Gastrocnemius medialis (tissue), 4 donors: ENCODE measurements around the gene CCDC91. TPM values are rescaled to one million over a fixed set of nuclear protein-coding genes. Genes with fewer than 3 reads are reported as not detected.

Experiments
- ATAC-seq, 2 donors: fragments of 150-250 bp; one replicate each; pipeline ENCODE4 v1.9.1; 2016
- DNase-seq, 2 donors: peaks; one replicate each; pipeline ENCODE4 v3.0.0-alpha.2; 2019
- H3K27ac ChIP-seq, 4 donors: fragments of 200-600 bp; sonication (generic); 1 replicate in 1 of 4; 2 replicates in 3 of 4; pipeline ENCODE4 v1.5.1; 2016 to 2018; ENCODE audit warnings: mild to moderate bottlenecking in 2 of 4, moderate library complexity in 1 of 4
- H3K27me3 ChIP-seq, 3 donors: fragments of 200-600 bp; sonication (generic) in 2 of 3; 1 replicate in 1 of 3; 2 replicates in 2 of 3; pipeline versions ENCODE4 v1.5.1 to v1.6.0; 2016 to 2019; ENCODE audit warnings: mild to moderate bottlenecking in 1 of 3, moderate library complexity in 1 of 3
- H3K36me3 ChIP-seq, 2 donors: fragments of 200-600 bp; sonication (generic) in 1 of 2; one replicate each; pipeline ENCODE4 v1.5.1; 2017 to 2018
- H3K4me1 ChIP-seq, 2 donors: fragments of 200-600 bp; sonication (generic) in 1 of 2; one replicate each; pipeline ENCODE4 v1.5.1; 2016 to 2017; ENCODE audit warnings: mild to moderate bottlenecking in 2 of 2
- H3K4me3 ChIP-seq, 4 donors: fragments of 200-600 bp; sonication (generic) in 3 of 4; 1 replicate in 1 of 4; 2 replicates in 3 of 4; pipeline ENCODE4 v1.5.1; 2016 to 2019; ENCODE audit warnings: mild to moderate bottlenecking in 2 of 4
- H3K9me3 ChIP-seq, 3 donors: fragments of 200-600 bp; sonication (generic) in 2 of 3; 1 replicate in 1 of 3; 2 replicates in 2 of 3; pipeline ENCODE4 v1.5.1; 2016 to 2019
- CTCF ChIP-seq, 5 experiments: fragments of 450-650 bp in 3 of 5; fragments of 200-600 bp in 2 of 5; sonication (generic) in 2 of 5; IDR thresholded peaks in 4 of 5; conservative IDR thresholded peaks in 1 of 5; 1 replicate in 4 of 5; 2 replicates in 1 of 5; pipeline ENCODE4 v1.5.1; 2016 to 2019; ENCODE audit warnings: antibody characterized with exemption in 5 of 5, mild to moderate bottlenecking in 3 of 5, moderate library complexity in 3 of 5
- POLR2A ChIP-seq, 2 donors: fragments of 450-650 bp; IDR thresholded peaks; one replicate each; pipeline ENCODE4 v1.6.1; 2017; ENCODE audit warnings: antibody characterized with exemption in 2 of 2, mild to moderate bottlenecking in 2 of 2, moderate library complexity in 2 of 2
- in situ Hi-C, 4 donors: fragments of 200-750 bp; cut with MboI; loops; one replicate each; pipeline versions ENCODE4 v1.15.0 to v1.8.0; 2017; ENCODE audit warnings: low sequenced_read_pairs in 4 of 4
- intact Hi-C: fragments of 100-400 bp; cut with DNase I; formaldehyde crosslinking; loops from one replicate; pipeline ENCODE4 v1.15.1; 2023; ENCODE audit warnings: low total_unique reads
- total RNA-seq, 4 donors: library from RNA; depleted of rRNA; stranded (reverse); fragments of >200 nt; gene quantifications; one replicate each; pipeline versions ENCODE4 v1.1.0 to v1.2.3, GENCODE V29; 2016

CCDC91 gene
- total RNA-seq, 4 donors from 2014 or later = 22.3 to 50.6 (median 36.6) TPM

DNA sequence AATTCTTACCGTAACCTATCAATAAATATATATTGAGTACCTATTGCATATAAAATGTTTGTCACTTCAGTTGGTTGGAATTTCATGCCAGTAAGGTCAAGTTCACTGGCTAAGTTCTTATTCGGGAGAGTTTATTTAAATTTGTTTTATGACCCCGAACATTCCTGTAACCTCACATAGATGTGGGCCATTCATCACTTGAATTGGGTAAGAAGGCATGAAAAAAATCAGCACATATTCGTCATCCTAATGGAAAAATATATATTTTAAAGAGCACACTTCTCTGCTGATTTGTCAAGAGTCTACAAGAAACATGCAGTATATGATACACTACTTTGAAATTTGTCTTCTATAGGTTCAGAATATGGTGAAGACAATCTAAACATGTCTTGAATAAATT is 263.4 kb downstream of the CCDC91 start:
- no peak overlapping the region for H3K27ac ChIP-seq
- H3K9me3 ChIP-seq = no peaks in the 10 kb centered on the region
- in situ Hi-C loops = no loop called here
- intact Hi-C loops = no loop called here
- TF ChIP-seq POLR2A (IDR thresholded peaks at IDR 0.05) (no peak), CTCF (IDR thresholded peaks at IDR 0.05 in 4 of 5, conservative IDR thresholded peaks at IDR 0.05 in 1 of 5) (no peak)
- no peaks in the 10 kb centered on the region for H3K36me3 ChIP-seq
- H3K27me3 ChIP-seq = no peaks in the 10 kb centered on the region
- no peaks in the 10 kb centered on the region for H3K4me1 ChIP-seq
- DNase-seq = no peak
- H3K4me3 ChIP-seq = no peak overlapping the region
- no peak for ATAC-seq

- no peaks in the 10 kb centered on the region for H3K4me1 ChIP-seq
- ATAC-seq (no peak), DNase-seq (no peak)
- intact Hi-C loops = no loop called here
- H3K27me3 ChIP-seq = no peaks in the 10 kb centered on the region
- H3K4me3 ChIP-seq = no peak overlapping the region
- no peaks in the 10 kb centered on the region for H3K9me3 ChIP-seq
- no peaks in the 10 kb centered on the region for H3K36me3 ChIP-seq
- TF ChIP-seq CTCF (IDR thresholded peaks at IDR 0.05 in 4 of 5, conservative IDR thresholded peaks at IDR 0.05 in 1 of 5) (no peak), POLR2A (IDR thresholded peaks at IDR 0.05) (no peak)
- in situ Hi-C loops = no loop called here
- no peak overlapping the region for H3K27ac ChIP-seq
These were observed 266.9 kb downstream of the CCDC91 start for GRCh38 chr12:28456934-28457710.

DNA sequence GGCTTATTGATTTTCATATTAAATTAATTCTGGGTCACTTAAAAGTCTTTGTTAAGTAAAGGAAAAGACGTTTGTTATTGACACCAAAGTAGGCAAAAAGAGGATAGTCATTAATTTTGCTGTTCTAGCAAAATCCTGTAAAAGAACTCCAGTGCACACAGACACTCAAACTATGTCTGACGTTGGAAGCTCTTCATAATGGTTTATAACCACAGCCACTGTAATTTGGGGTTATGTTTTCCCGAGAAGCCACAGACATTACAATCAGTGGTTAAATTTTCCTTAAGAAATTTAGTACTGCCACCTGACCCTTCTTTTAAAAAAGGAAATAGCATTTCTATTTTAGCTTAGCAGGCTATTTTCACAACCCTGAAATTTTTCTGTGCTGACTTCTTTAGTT is 267.5 kb downstream of the CCDC91 start:
- H3K27ac ChIP-seq = no peak overlapping the region
- H3K36me3 ChIP-seq = no peaks in the 10 kb centered on the region
- intact Hi-C loops (no loop called here), in situ Hi-C loops (no loop called here)
- no peaks in the 10 kb centered on the region for H3K4me1 ChIP-seq
- DNase-seq (no peak), ATAC-seq (no peak)
- no peak overlapping the region for H3K4me3 ChIP-seq
- H3K27me3 ChIP-seq = no peaks in the 10 kb centered on the region
- no peaks in the 10 kb centered on the region for H3K9me3 ChIP-seq
- TF ChIP-seq POLR2A (IDR thresholded peaks at IDR 0.05) (no peak), CTCF (IDR thresholded peaks at IDR 0.05 in 4 of 5, conservative IDR thresholded peaks at IDR 0.05 in 1 of 5) (no peak)

DNA sequence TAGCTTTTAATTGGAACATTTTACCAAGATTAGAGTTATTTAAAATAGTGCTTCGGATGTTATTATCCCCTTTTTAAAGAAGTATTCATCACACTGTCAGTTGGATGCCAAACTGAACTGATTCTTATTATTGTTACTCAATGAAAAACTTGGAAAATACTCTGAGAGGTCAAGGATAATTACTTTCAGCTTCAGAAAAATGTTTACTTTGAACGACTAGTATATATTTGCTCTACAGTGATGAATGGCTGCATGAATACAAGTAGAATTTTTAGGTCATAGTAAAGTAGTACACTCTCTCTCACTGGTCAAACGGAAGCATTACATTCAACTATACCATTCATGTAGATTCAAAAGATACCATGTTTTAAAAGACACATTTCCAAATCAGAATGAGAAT is 269.2 kb downstream of the CCDC91 start:
- intact Hi-C loops (no loop called here), in situ Hi-C loops (no loop called here)
- no peak for DNase-seq
- no peak overlapping the region for H3K27ac ChIP-seq
- no peaks in the 10 kb centered on the region for H3K36me3 ChIP-seq
- no peaks in the 10 kb centered on the region for H3K9me3 ChIP-seq
- no peak for ATAC-seq
- no peaks in the 10 kb centered on the region for H3K27me3 ChIP-seq
- TF ChIP-seq POLR2A (IDR thresholded peaks at IDR 0.05) = no peak
- no peak for TF ChIP-seq CTCF (IDR thresholded peaks at IDR 0.05 in 4 of 5, conservative IDR thresholded peaks at IDR 0.05 in 1 of 5)
- no peak overlapping the region for H3K4me3 ChIP-seq
- no peaks in the 10 kb centered on the region for H3K4me1 ChIP-seq
